PC-3 (cell line): ENCODE results near the gene USP46. TPM values are rescaled to one million over a fixed set of nuclear protein-coding genes. Genes with fewer than 3 reads are reported as not detected.

Source experiments
- ATAC-seq: fragments of 200-7000 bp; cut with Tn5 transposase; 2 replicates; pipeline ENCODE4 v1.9.1; 2020; ENCODE audit warnings: mild to moderate bottlenecking, moderate library complexity
- BruUV-seq: library from RNA; stranded (reverse); fragments of 400-500 nt; replicated peaks from 2 replicates; lab custom pipeline; 2021; lab: Mats Ljungman, UMichigan
- CTCF ChIA-PET: fragments of 300-600 bp; sonication (Branson Sonifier 250); formaldehyde crosslinking; loops from one replicate; lab custom pipeline; 2022; ENCODE audit warnings: antibody characterized with exemption; lab: Charles Lee
- POLR2A ChIA-PET: fragments of 300-600 bp; sonication (Branson Sonifier 250); formaldehyde crosslinking; loops from one replicate; lab custom pipeline; 2022; ENCODE audit warnings: antibody characterized with exemption; ENCODE audit not compliant: unreplicated experiment; lab: Charles Lee
- DNase-seq: peaks from one replicate; pipeline ENCODE4 v3.0.0-alpha.2; 2015
- H2AFZ ChIP-seq: fragments of 300-600 bp; sonication (generic); 2 replicates; pipeline ENCODE4 v1.6.0; 2016; ENCODE audit warnings: antibody characterized with exemption, low read length
- H3F3A ChIP-seq: fragments of 300-600 bp; sonication (generic); one replicate; pipeline ENCODE4 v1.6.0; 2017; ENCODE audit warnings: antibody characterized with exemption, low read length, control low read depth, mild to moderate bottlenecking; ENCODE audit not compliant: unreplicated experiment
- H3K27ac ChIP-seq: fragments of 300-600 bp; sonication (generic); 2 replicates; pipeline ENCODE4 v1.5.1; 2016; ENCODE audit warnings: mild to moderate bottlenecking, low read length
- H3K27me3 ChIP-seq: fragments of 300-600 bp; sonication (generic); 2 replicates; pipeline ENCODE4 v1.6.1; 2016; ENCODE audit warnings: low read length, mixed read lengths
- H3K36me3 ChIP-seq: fragments of 300-600 bp; sonication (generic); 2 replicates; pipeline ENCODE4 v1.6.1; 2016; ENCODE audit warnings: low read depth, mixed run types, low read length, mixed read lengths
- H3K4me1 ChIP-seq: fragments of 300-600 bp; sonication (generic); 2 replicates; pipeline ENCODE4 v1.5.1; 2016; ENCODE audit warnings: low read length; ENCODE audit not compliant: insufficient read depth
- H3K4me2 ChIP-seq: fragments of 300-600 bp; sonication (generic); 2 replicates; pipeline ENCODE4 v1.6.0; 2016; ENCODE audit warnings: low read length
- H3K4me3 ChIP-seq: fragments of 300-600 bp; sonication (generic); 2 replicates; pipeline ENCODE4 v1.5.1; 2016; ENCODE audit warnings: mild to moderate bottlenecking, low read length, mixed read lengths
- H3K79me2 ChIP-seq: fragments of 300-600 bp; sonication (generic); 2 replicates; pipeline ENCODE4 v1.6.1; 2017; ENCODE audit warnings: low read length, mixed read lengths
- H3K9ac ChIP-seq: fragments of 300-600 bp; sonication (generic); 2 replicates; pipeline ENCODE4 v1.6.0; 2016; ENCODE audit warnings: mild to moderate bottlenecking, low read length
- H3K9me2 ChIP-seq: fragments of 300-600 bp; sonication (generic); replicated peaks from 2 replicates; pipeline ENCODE4 v1.6.1; 2016; ENCODE audit warnings: mixed run types, low read length, mixed read lengths
- H3K9me3 ChIP-seq: fragments of 300-600 bp; sonication (generic); 2 replicates; pipeline ENCODE4 v1.6.1; 2016; ENCODE audit warnings: low read length, mixed read lengths
- H4K20me1 ChIP-seq: fragments of 300-600 bp; sonication (generic); 2 replicates; pipeline ENCODE4 v1.6.1; 2016; ENCODE audit warnings: low read length, mixed read lengths
- CTCF ChIP-seq: fragments of 300-600 bp; sonication (generic); conservative IDR thresholded peaks from 2 replicates; pipeline ENCODE4 v1.5.1; 2017; ENCODE audit warnings: antibody characterized with exemption, low read depth, mild to moderate bottlenecking, low read length
- EZH2 ChIP-seq: fragments of 300-600 bp; sonication (generic); IDR thresholded peaks from one replicate; pipeline ENCODE4 v1.6.1; 2017; ENCODE audit warnings: antibody characterized with exemption, mild to moderate bottlenecking, low read length; ENCODE audit not compliant: unreplicated experiment
- EZH2phosphoT487 ChIP-seq: fragments of 300-600 bp; sonication (generic); IDR thresholded peaks from 2 replicates; pipeline ENCODE4 v1.6.1; 2018; ENCODE audit warnings: mild to moderate bottlenecking, antibody characterized with exemption, low read length, borderline replicate concordance
- intact Hi-C: fragments of 100-400 bp; cut with micrococcal nuclease; formaldehyde crosslinking; loops from 2 replicates; pipeline ENCODE4 v1.9.0; 2023
- total RNA-seq: library from RNA; depleted of rRNA; stranded (reverse); fragments of >200 nt; gene quantifications from 2 replicates; pipeline ENCODE4 v1.2.3, GENCODE V29; 2014

USP46 gene
- total RNA-seq, 1 experiment from 2014 or later, result 9.4 TPM

GRCh38 chr4:52660643-52661042, 1.5 kb upstream of the USP46 start:
- Histone ChIP-seq H3K9me3 (no peaks in the 10 kb centered on the region), H3K27ac (no peak overlapping the region), H3K4me2 (peak overlapping the region; percentile 96), H3K9me2 (no peaks in the 10 kb centered on the region), H4K20me1 (no peaks in the 10 kb centered on the region), H2AFZ (no peak overlapping the region), H3K27me3 (no peaks in the 10 kb centered on the region), H3K4me1 (peaks cover 16% of the 10 kb centered on the region), H3K4me3 (peak overlapping the region; percentile 90; the same call in 1 of the 2 replicates), H3K36me3 (no peaks in the 10 kb centered on the region; the same call in 1 of the 2 replicates), H3K9ac (no peak overlapping the region), H3F3A (no peaks in the 10 kb centered on the region), H3K79me2 (peaks cover 32% of the 10 kb centered on the region)
- intact Hi-C loops, result loop anchor here (10.0 kb wide), 1 partner anchor 1574 kb away; no protein-coding TSS in a partner anchor
- DNase-seq (no peak), ATAC-seq (no peak)
- ChIA-PET POLR2A (interaction anchor here (0.6 kb wide), 1 partner anchor 61 kb away, joined by 5 read pairs; no protein-coding TSS in a partner anchor), CTCF (no interaction called here)
- BruUV-seq, result no TSS peak
- TF ChIP-seq CTCF (no peak), EZH2phosphoT487 (no peak), EZH2 (no peak)

- BruUV-seq, result TSS peak; percentile 69
- Histone ChIP-seq H3K4me2 (peak overlapping the region; percentile 96), H3K27me3 (no peaks in the 10 kb centered on the region), H4K20me1 (no peaks in the 10 kb centered on the region), H3K9me2 (no peaks in the 10 kb centered on the region), H3K4me1 (peaks cover 16% of the 10 kb centered on the region), H3K9me3 (no peaks in the 10 kb centered on the region), H3K79me2 (peaks cover 39% of the 10 kb centered on the region), H3K27ac (peak overlapping the region; percentile 18; the same call in 1 of the 2 replicates), H3K36me3 (no peaks in the 10 kb centered on the region; the same call in 1 of the 2 replicates), H3F3A (no peaks in the 10 kb centered on the region), H2AFZ (peak overlapping the region; percentile 97), H3K9ac (peak overlapping the region; percentile 88), H3K4me3 (peak overlapping the region; percentile 90)
- ATAC-seq, result peak; percentile 39
- TF ChIP-seq CTCF, result no peak
- TF ChIP-seq EZH2, result no peak
- no peak for TF ChIP-seq EZH2phosphoT487
- POLR2A ChIA-PET, result no interaction called here
- CTCF ChIA-PET, result no interaction called here
- intact Hi-C loops, result loop anchor here (1.0 to 10.0 kb wide), 2 partner anchors 53 to 1575 kb away; no protein-coding TSS in a partner anchor
- DNase-seq, result peak; percentile 35
These were observed 691 bp upstream of the USP46 start for GRCh38 chr4:52659722-52660261.

GRCh38 chr4:52658641-52659000, 480 bp downstream of the USP46 start:
- TF ChIP-seq CTCF, result no peak
- no peak for TF ChIP-seq EZH2
- no peak for TF ChIP-seq EZH2phosphoT487
- H3F3A ChIP-seq, result no peaks in the 10 kb centered on the region
- no peaks in the 10 kb centered on the region for H3K9me3 ChIP-seq
- peak overlapping the region; percentile 90 for H3K4me3 ChIP-seq
- H3K79me2 ChIP-seq, result peaks cover 46% of the 10 kb centered on the region
- H3K27ac ChIP-seq, result no peak overlapping the region
- peak overlapping the region; percentile 85 for H3K4me2 ChIP-seq
- CTCF ChIA-PET, result no interaction called here
- H2AFZ ChIP-seq, result peak overlapping the region; percentile 95
- H3K36me3 ChIP-seq, result no peaks in the 10 kb centered on the region; the same call in 1 of the 2 replicates
- H4K20me1 ChIP-seq, result no peaks in the 10 kb centered on the region
- peak overlapping the region; percentile 88 for H3K9ac ChIP-seq
- intact Hi-C loops, result no loop called here
- H3K4me1 ChIP-seq, result peaks cover 16% of the 10 kb centered on the region
- no peaks in the 10 kb centered on the region for H3K9me2 ChIP-seq
- ATAC-seq (peak; percentile 2), DNase-seq (no peak)
- H3K27me3 ChIP-seq, result no peaks in the 10 kb centered on the region
- POLR2A ChIA-PET, result no interaction called here
- no TSS peak for BruUV-seq
